Cardiac fibroblast (primary cell): ENCODE data around the gene KRTAP5-6.

ENCODE experiments used
- DNase-seq, 2 donors: peaks; one replicate each; pipeline versions ENCODE4 v3.0.0 to v3.0.0-alpha.2; 2010; ENCODE audit warnings: low read depth in 2 of 2
- H3K4me3 ChIP-seq, 2 donors: replicated peaks in 1 of 2; 1 replicate in 1 of 2; 2 replicates in 1 of 2; pipeline ENCODE4 v1.5.1; 2011; ENCODE audit warnings: low read depth in 2 of 2, low read length in 2 of 2, mild to moderate bottlenecking in 2 of 2, moderate library complexity in 1 of 2
- CTCF ChIP-seq: IDR thresholded peaks from one replicate; pipeline ENCODE4 v1.5.1; 2011; ENCODE audit warnings: low read depth, mild to moderate bottlenecking, low read length, inconsistent platforms

Gene KRTAP5-6

GRCh38 chr11:1705126-1706052, 8.4 kb downstream of the KRTAP5-6 start:
- TF ChIP-seq CTCF = no peak
- H3K4me3 ChIP-seq = no peak overlapping the region
- DNase-seq = no peak

GRCh38 chr11:1706634-1707400, 9.8 kb downstream of the KRTAP5-6 start:
- no peak overlapping the region for H3K4me3 ChIP-seq
- DNase-seq = peak in 1 of 2 donors; percentile 3
- peak; percentile 24 for TF ChIP-seq CTCF

- no peak for TF ChIP-seq CTCF
- no peak overlapping the region for H3K4me3 ChIP-seq
- peak; percentile 14 to 35 for DNase-seq
Observed at GRCh38 chr11:1707751-1708150, 10.8 kb downstream of the KRTAP5-6 start.

- no peak for TF ChIP-seq CTCF
- no peak for DNase-seq
- H3K4me3 ChIP-seq = no peak overlapping the region
Observed at GRCh38 chr11:1708716-1709115, 11.7 kb downstream of the KRTAP5-6 start.

GRCh38 chr11:1714908-1715885, 18.2 kb downstream of the KRTAP5-6 start:
- no peak overlapping the region for H3K4me3 ChIP-seq
- DNase-seq = no peak
- no peak for TF ChIP-seq CTCF

GRCh38 chr11:1717745-1718144, 20.8 kb downstream of the KRTAP5-6 start:
- DNase-seq = no peak
- no peak for TF ChIP-seq CTCF
- H3K4me3 ChIP-seq = no peak overlapping the region
